ENCODE data around the gene PROM1. TPM values are rescaled to one million over a fixed set of nuclear protein-coding genes. Genes with fewer than 3 reads are reported as not detected.

Gene PROM1
- total and polyA plus RNA-seq, 7 donors: 1.8 to 29.1 (median 4.4) TPM

DNA sequence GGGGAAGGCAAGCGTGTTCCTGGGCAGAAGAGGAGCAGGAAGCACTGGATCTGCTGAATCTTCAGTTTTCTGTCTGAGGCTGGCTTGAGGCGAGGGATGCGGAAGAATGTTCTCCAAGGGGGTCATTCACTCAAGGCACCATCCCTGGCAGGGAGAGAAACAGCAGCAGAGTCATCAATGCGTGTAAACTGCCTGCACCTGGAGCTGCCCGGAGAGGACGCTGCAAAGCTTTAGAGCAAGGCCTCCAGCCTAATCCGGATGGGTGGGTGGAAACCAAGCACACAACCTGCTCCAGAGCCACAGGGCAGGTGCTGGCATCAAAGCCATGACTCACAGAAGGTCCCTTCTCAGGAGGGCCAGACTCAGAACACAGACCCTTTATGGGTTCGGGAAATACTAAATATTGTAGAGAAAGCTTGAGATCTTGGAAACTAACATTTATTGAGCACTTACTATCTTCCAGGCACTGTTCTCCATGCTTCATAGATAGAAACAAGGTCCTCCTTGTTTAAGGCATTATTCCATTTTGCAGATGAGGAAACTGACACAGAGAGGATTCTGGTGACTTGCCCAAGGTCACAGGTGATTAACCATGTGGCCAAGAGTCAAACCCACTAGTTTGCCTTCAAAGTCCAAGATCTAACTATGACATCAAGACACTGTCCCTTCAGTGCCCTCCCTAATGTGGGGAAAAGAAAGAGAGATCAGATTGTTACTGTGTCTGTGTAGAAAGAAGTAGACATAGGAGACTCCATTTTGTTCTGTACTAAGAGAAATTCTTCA lies 7.7 kb downstream of the PROM1 start:
- 83% methylated on average over 8 of the region's 8 CpGs for WGBS, 2 donors
- H3K27me3 ChIP-seq: peaks cover 0 to 16% (median 13%) of the 10 kb centered on the region in 3 donors
- no peaks in the 10 kb centered on the region for H3K9me3 ChIP-seq
- H3K27ac ChIP-seq: no peak overlapping the region
- TF ChIP-seq CTCF (IDR thresholded peaks at IDR 0.05) (no peak), EP300 (IDR thresholded peaks at IDR 0.05) (no peak), POLR2AphosphoS5 (IDR thresholded peaks at IDR 0.05) (no peak)
- H3K36me3 ChIP-seq: no peaks in the 10 kb centered on the region
- H3K4me3 ChIP-seq: no peak overlapping the region
- intact Hi-C loops (cut with DNase I): no loop called here
- no peak for DNase-seq
- H3K4me1 ChIP-seq: no peaks in the 10 kb centered on the region

GRCh38 chr4:16075061-16075460 lies 8.8 kb downstream of the PROM1 start:
- H3K36me3 ChIP-seq: no peaks in the 10 kb centered on the region
- intact Hi-C loops (cut with DNase I): no loop called here
- TF ChIP-seq EP300 (IDR thresholded peaks at IDR 0.05): no peak
- TF ChIP-seq POLR2AphosphoS5 (IDR thresholded peaks at IDR 0.05): no peak
- TF ChIP-seq POLR2A (IDR thresholded peaks at IDR 0.05): no peak
- WGBS, 2 donors: 78 to 80% methylated on average over 3 of the region's 3 CpGs
- peaks cover 0 to 5% (median 2%) of the 10 kb centered on the region in 3 donors for H3K27me3 ChIP-seq
- DNase-seq: no peak
- no peaks in the 10 kb centered on the region for H3K9me3 ChIP-seq
- no peak overlapping the region for H3K27ac ChIP-seq
- no peak overlapping the region for H3K4me3 ChIP-seq
- no peaks in the 10 kb centered on the region for H3K4me1 ChIP-seq

GRCh38 chr4:16072168-16072567 lies 11.7 kb downstream of the PROM1 start:
- TF ChIP-seq EP300 (IDR thresholded peaks at IDR 0.05) (no peak), POLR2A (IDR thresholded peaks at IDR 0.05) (no peak), POLR2AphosphoS5 (IDR thresholded peaks at IDR 0.05) (no peak), CTCF (IDR thresholded peaks at IDR 0.05) (no peak)
- no peaks in the 10 kb centered on the region for H3K9me3 ChIP-seq
- no peak for DNase-seq
- H3K27ac ChIP-seq: no peak overlapping the region
- intact Hi-C loops (cut with DNase I): no loop called here
- H3K4me3 ChIP-seq: no peak overlapping the region
- H3K36me3 ChIP-seq: no peaks in the 10 kb centered on the region
- H3K4me1 ChIP-seq: no peaks in the 10 kb centered on the region
- no peaks in the 10 kb centered on the region for H3K27me3 ChIP-seq

DNA sequence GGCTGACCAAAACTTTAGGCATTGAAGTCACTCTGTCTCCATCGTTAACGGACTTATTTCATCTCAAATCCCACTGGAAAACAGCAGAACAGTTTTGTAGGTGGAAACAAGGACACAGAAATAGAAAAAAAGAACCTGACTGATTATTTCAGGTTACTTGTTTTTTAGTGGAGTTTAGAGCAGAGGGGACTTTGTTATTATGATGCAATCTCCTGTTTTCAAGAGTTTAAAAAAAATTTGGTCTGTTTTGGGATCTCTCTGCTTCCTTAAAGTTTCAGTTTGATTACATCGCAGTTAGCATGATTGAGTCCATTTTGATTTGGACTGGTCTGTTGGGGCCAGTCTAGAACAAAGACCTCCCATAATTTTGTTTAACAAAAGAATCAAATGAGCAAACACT lies 13.6 kb downstream of the PROM1 start:
- H3K9me3 ChIP-seq: no peaks in the 10 kb centered on the region
- DNase-seq: no peak
- intact Hi-C loops (cut with DNase I): no loop called here
- H3K27me3 ChIP-seq: no peaks in the 10 kb centered on the region
- no peaks in the 10 kb centered on the region for H3K4me1 ChIP-seq
- H3K36me3 ChIP-seq: no peaks in the 10 kb centered on the region
- H3K4me3 ChIP-seq: no peak overlapping the region
- no peak overlapping the region for H3K27ac ChIP-seq
- TF ChIP-seq POLR2A (IDR thresholded peaks at IDR 0.05): no peak
- whole genome bisulfite sequencing, 2 donors: 89 to 92% methylated on average over 3 of the region's 3 CpGs

- no peak overlapping the region for H3K27ac ChIP-seq
- WGBS, 2 donors: 32 to 79% methylated on average over 12 of the region's 12 CpGs
Measured at GRCh38 chr4:16067515-16067914, 16.3 kb downstream of the PROM1 start.

More at GRCh38 chr4:16067515-16067914, 16.3 kb downstream of the PROM1 start:
- Histone ChIP-seq H3K27me3 (no peaks in the 10 kb centered on the region), H3K36me3 (no peaks in the 10 kb centered on the region), H3K9me3 (no peaks in the 10 kb centered on the region), H3K4me3 (no peak overlapping the region), H3K4me1 (no peaks in the 10 kb centered on the region)
- no peak for DNase-seq
- intact Hi-C loops (cut with DNase I): no loop called here
- TF ChIP-seq POLR2AphosphoS5 (IDR thresholded peaks at IDR 0.05) (no peak), CTCF (IDR thresholded peaks at IDR 0.05) (no peak), POLR2A (IDR thresholded peaks at IDR 0.05) (no peak), EP300 (IDR thresholded peaks at IDR 0.05) (no peak)
